K562 (cell line): Measurements from ENCODE around the gene NTRK2. TPM values are rescaled to one million over a fixed set of nuclear protein-coding genes. Genes with fewer than 3 reads are reported as not detected.
A peak's percentile ranks its signal among the peaks of the same experiment; 100 is the strongest.

Experiments used
- ATAC-seq: fragments of 200-7000 bp; cut with Tn5 transposase; 3 replicates; pipeline ENCODE4 v1.9.1; 2020; ENCODE audit warnings: moderate library complexity
- BruUV-seq: library from RNA; stranded (reverse); fragments of 400-500 nt; replicated peaks from 2 replicates; lab custom pipeline; 2021; lab: Mats Ljungman, UMichigan
- CTCF ChIA-PET: fragments of 300-600 bp; formaldehyde crosslinking; extraction: SDS; loops from one replicate; lab custom pipeline; 2021; ENCODE audit warnings: low intra/inter-chr PET ratio; lab: Yijun Ruan, JAX
- POLR2A ChIA-PET: fragments of 300-600, 350-650 bp; sonication (Branson Sonifier 250); formaldehyde crosslinking; extraction: SDS; loops from one replicate; lab custom pipeline; 2021; ENCODE audit warnings: antibody characterized with exemption, inconsistent platforms; lab: Yijun Ruan, JAX
- DNase-seq, 4 experiments: peaks; one replicate each; pipeline versions ENCODE4 v3.0.0 to v3.0.0-alpha.2; 2011 to 2018; ENCODE audit warnings: low spot score in 3 of 4, mixed read lengths in 3 of 4; ENCODE audit errors: extremely low read depth in 1 of 4
- FAIRE-seq: peaks from 2 replicates; lab custom pipeline; 2011; peaks lifted over from hg19 to GRCh38; lab: Jason Lieb, UNC
- H2AFZ ChIP-seq: 2 replicates; pipeline ENCODE4 v1.6.0; 2011; ENCODE audit warnings: low read depth, low read length, control low read depth, inconsistent platforms
- H3K27ac ChIP-seq: fragments of 200-600 bp; 3 replicates; pipeline ENCODE4 v1.8.0; 2011; ENCODE audit warnings: low read depth, mild to moderate bottlenecking, control low read depth, inconsistent platforms, low read length, moderate library complexity, mixed read lengths; ENCODE audit errors: extremely low read depth
- H3K27me3 ChIP-seq, 2 experiments: fragments of 300-600 bp in 1 of 2; 2 replicates in 1 of 2; 3 replicates in 1 of 2; pipeline versions ENCODE4 v1.6.0 to v1.8.0; 2011; ENCODE audit warnings: inconsistent platforms in 2 of 2, low read length in 2 of 2, mild to moderate bottlenecking in 1 of 2, mixed read lengths in 1 of 2, moderate library complexity in 1 of 2; ENCODE audit not compliant: control insufficient read depth in 2 of 2, insufficient read depth in 2 of 2
- H3K36me3 ChIP-seq: fragments of 300-600 bp; 3 replicates; pipeline ENCODE4 v1.8.0; 2011; ENCODE audit warnings: mild to moderate bottlenecking, low read length, inconsistent platforms; ENCODE audit not compliant: control insufficient read depth, insufficient read depth
- H3K4me1 ChIP-seq, 2 experiments: fragments of 200-600 bp in 1 of 2; replicated peaks in 1 of 2; 2 replicates in 1 of 2; 3 replicates in 1 of 2; pipeline versions ENCODE4 v1.5.1 to v1.8.0; 2011; ENCODE audit warnings: inconsistent platforms in 2 of 2, low read length in 2 of 2, mild to moderate bottlenecking in 1 of 2, mixed read lengths in 1 of 2, moderate library complexity in 1 of 2; ENCODE audit not compliant: control insufficient read depth in 2 of 2, insufficient read depth in 2 of 2
- H3K4me2 ChIP-seq: 2 replicates; pipeline ENCODE4 v1.6.1; 2011; ENCODE audit warnings: low read length, control low read depth, inconsistent platforms, mixed read lengths; ENCODE audit not compliant: insufficient read depth
- H3K4me3 ChIP-seq: fragments of 200-600 bp; sonication (generic), shearing (Covaris generic); 2 replicates; pipeline ENCODE4 v1.5.1; 2016; ENCODE audit warnings: control low read depth, inconsistent platforms
- H3K79me2 ChIP-seq: fragments of 200-600 bp; 3 replicates; pipeline ENCODE4 v1.8.0; 2011; ENCODE audit warnings: low read length, inconsistent platforms; ENCODE audit not compliant: control insufficient read depth, insufficient read depth
- H3K9ac ChIP-seq, 2 experiments: 2 replicates each; pipeline versions ENCODE4 v1.6.0 to v1.6.1; 2011; ENCODE audit warnings: low read depth in 2 of 2, low read length in 2 of 2, control low read depth in 1 of 2, inconsistent platforms in 1 of 2, mild to moderate bottlenecking in 1 of 2, mixed read lengths in 1 of 2; ENCODE audit not compliant: insufficient read depth in 1 of 2
- H3K9me1 ChIP-seq: one replicate; pipeline ENCODE4 v1.6.0; 2011; ENCODE audit warnings: inconsistent platforms, mild to moderate bottlenecking, low read length, moderate library complexity; ENCODE audit not compliant: control insufficient read depth, insufficient read depth
- H3K9me3 ChIP-seq: replicated peaks from 2 replicates; pipeline ENCODE4 v1.5.1; 2011; ENCODE audit warnings: low read depth, low read length, inconsistent platforms; ENCODE audit not compliant: control insufficient read depth, insufficient read depth
- H4K20me1 ChIP-seq: replicated peaks from 2 replicates; pipeline ENCODE4 v1.6.1; 2011; ENCODE audit warnings: low read length, inconsistent platforms, mixed read lengths; ENCODE audit not compliant: control insufficient read depth, insufficient read depth
- C11orf30 ChIP-seq: fragments of 450-650 bp; IDR thresholded peaks from 2 replicates; pipeline ENCODE4 v1.6.1; 2016; ENCODE audit warnings: low read depth, mild to moderate bottlenecking
- ILF3 ChIP-seq: fragments of 450-650 bp; IDR thresholded peaks from 2 replicates; pipeline ENCODE4 v1.6.1; 2018; ENCODE audit warnings: antibody characterized with exemption, mild to moderate bottlenecking, moderate library complexity, borderline replicate concordance
- MAFF ChIP-seq: IDR thresholded peaks from 2 replicates; pipeline ENCODE4 v1.6.1; 2012; ENCODE audit warnings: low read length, improper control_type of control experiment
- MAFG ChIP-seq: fragments of 450-650 bp; conservative IDR thresholded peaks from 2 replicates; pipeline ENCODE4 v1.6.1; 2016; ENCODE audit warnings: missing genetic modification characterization, missing compliant biosample characterization
- MAFK ChIP-seq: IDR thresholded peaks from 2 replicates; pipeline ENCODE4 v1.6.1; 2011; ENCODE audit warnings: low read length, improper control_type of control experiment
- ZNF311 ChIP-seq: fragments of 250-450 bp; sonication (Bioruptor Pico); IDR thresholded peaks from 2 replicates; pipeline ENCODE4 v1.4.0; 2020; ENCODE audit warnings: mild to moderate bottlenecking, moderate library complexity
- ZNF316 ChIP-seq: fragments of 450-650 bp; IDR thresholded peaks from 2 replicates; pipeline ENCODE4 v1.6.1; 2016
- WGBS: fragments of 100-300 bp; shearing (Covaris generic); methylation state at CpG from one replicate; pipeline ENCODE4 v1.1.6; 2016; ENCODE audit warnings: low coverage, mixed read lengths; ENCODE audit not compliant: insufficient coverage; ENCODE audit errors: missing lambda C conversion rate; 5-methylcytosine and 5-hydroxymethylcytosine counted together
- in situ Hi-C: fragments of 300-500 bp; cut with MboI; formaldehyde crosslinking; loops from 4 replicates; pipeline ENCODE4 v1.15.0; 2018; ENCODE audit warnings: inconsistent platforms, mixed read lengths
- intact Hi-C: fragments of 100-400 bp; cut with micrococcal nuclease; formaldehyde crosslinking; loops from 2 replicates; pipeline ENCODE4 v1.14.2; 2022
- polyA plus RNA-seq, 8 experiments: library from polyadenylated mRNA; depleted of rRNA in 4 of 8; stranded (reverse) in 5 of 8; unstranded in 3 of 8; fragments of >200 nt; fragmentation: Nextera tagmentation in 2 of 8; fragmentation: Illumina TruSeq in 1 of 8; extraction: Ambion mirVana in 2 of 8; extraction: Trizol in 1 of 8; gene quantifications; 2 replicates each; pipeline versions ENCODE4 v1.2.1 to v1.2.3, GENCODE V29; 2011 to 2014; ENCODE audit warnings: inconsistent platforms in 1 of 8, missing spikeins in 1 of 8
- total RNA-seq, 7 experiments: library from RNA; depleted of rRNA in 6 of 7; stranded (reverse); fragments of >200 nt in 6 of 7; fragmentation: Illumina TruSeq in 2 of 7; extraction: Trizol in 2 of 7; gene quantifications; 2 replicates each; pipeline versions ENCODE4 v1.2.1 to v1.2.3, GENCODE V29; 2011 to 2021; ENCODE audit warnings: low replicate concordance in 1 of 7

NTRK2 gene
- total and polyA plus RNA-seq, 9 of the 15 experiments (the other 6 are each of a cell fraction or from before 2014, with no cell fraction given): not detected

DNA sequence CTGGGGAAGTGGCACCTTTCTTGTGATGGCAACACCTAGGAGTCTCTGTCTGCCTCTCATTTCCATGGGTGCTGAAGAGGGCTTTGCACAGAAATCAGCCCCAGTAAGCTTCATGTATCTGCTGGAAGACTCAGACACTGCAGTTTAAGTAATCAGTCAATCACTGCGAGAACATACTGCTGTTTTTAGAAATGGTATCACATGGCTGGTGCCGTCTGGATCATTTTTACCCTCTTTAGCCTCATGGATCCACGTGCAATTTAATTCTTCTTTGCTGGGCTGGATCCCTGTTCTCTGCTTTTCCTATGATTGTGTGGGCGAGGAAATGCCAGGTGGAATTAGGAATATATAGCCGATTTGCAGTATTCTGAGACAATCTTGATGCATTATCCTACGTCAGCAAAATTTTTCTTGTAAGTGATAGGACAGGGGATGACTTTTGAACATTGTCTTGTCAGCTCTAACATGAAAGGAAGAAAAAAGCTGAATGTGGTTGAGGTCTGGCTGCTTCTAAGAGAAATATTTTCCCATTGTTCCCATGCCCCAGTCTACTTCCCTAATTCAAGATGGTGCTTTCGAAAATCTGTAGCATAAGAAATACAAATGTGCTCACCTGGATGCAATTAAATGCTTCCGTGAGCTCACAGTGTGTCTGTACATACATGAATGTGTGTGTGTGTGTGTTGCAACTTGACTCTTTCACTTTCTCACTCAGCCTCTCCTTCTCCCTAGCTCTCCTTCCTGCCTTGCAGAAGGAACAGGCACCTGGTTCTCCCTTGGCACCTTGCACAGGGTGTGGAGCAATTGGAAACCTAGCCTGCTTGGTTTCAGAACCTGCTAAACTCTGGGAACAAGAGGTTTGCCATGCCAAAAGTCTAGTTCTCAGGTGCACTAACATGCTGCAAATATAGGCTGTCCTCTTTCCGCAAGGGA is 281.6 kb downstream of the NTRK2 start:
- Histone ChIP-seq H3K4me2 (no peak overlapping the region), H3K9me1 (no peaks in the 10 kb centered on the region), H3K36me3 (no peaks in the 10 kb centered on the region), H4K20me1 (no peaks in the 10 kb centered on the region), H3K9me3 (no peaks in the 10 kb centered on the region), H3K27ac (no peak overlapping the region), H3K4me1 (no peaks in the 10 kb centered on the region), H3K79me2 (no peaks in the 10 kb centered on the region), H2AFZ (no peak overlapping the region), H3K9ac (no peak overlapping the region), H3K4me3 (no peak overlapping the region), H3K27me3 (no peaks in the 10 kb centered on the region)
- ChIA-PET CTCF (no interaction called here), POLR2A (interaction anchor here (0.6 kb wide), 1 partner anchor 159 kb away, joined by 3 read pairs; no protein-coding TSS in a partner anchor)
- 0% methylated on average over 8 of the region's 9 CpGs for WGBS
- in situ Hi-C loops: loop anchor here (25.0 kb wide), 1 partner anchor 539 kb away; no protein-coding TSS in a partner anchor
- TF ChIP-seq ILF3 (no peak), MAFF (peak; percentile 73), MAFK (peak; percentile 73), ZNF311 (CRISPR knock-in tag) (no peak), MAFG (tag) (peak; percentile 62), C11orf30 (peak; percentile 45; the same call in 1 of the 2 replicates), ZNF316 (peak; percentile 64)
- intact Hi-C loops: loop anchor here (5.0 kb wide), 1 partner anchor 549 kb away; no protein-coding TSS in a partner anchor
- no TSS peak for BruUV-seq
- FAIRE-seq (no peak), DNase-seq (no peak), ATAC-seq (no peak)
